Testis (tissue), 3 donors: ENCODE data around the gene HOXC9. TPM values are rescaled to one million over a fixed set of nuclear protein-coding genes. Genes with fewer than 3 reads are reported as not detected.

Experiments used
- DNase-seq: peaks from one replicate; pipeline ENCODE4 v3.0.0-alpha.2; 2019
- H3K27ac ChIP-seq, 2 donors: fragments of 200-600 bp; sonication (generic); one replicate each; pipeline ENCODE4 v1.5.1; 2019
- H3K27me3 ChIP-seq: fragments of 200-600 bp; sonication (generic); one replicate; pipeline ENCODE4 v1.5.1; 2019
- H3K36me3 ChIP-seq: fragments of 200-600 bp; sonication (generic); one replicate; pipeline ENCODE4 v1.5.1; 2017; ENCODE audit warnings: low read depth; ENCODE audit errors: missing control alignments
- H3K4me1 ChIP-seq: fragments of 200-600 bp; sonication (generic); one replicate; pipeline ENCODE4 v1.5.1; 2019
- H3K4me3 ChIP-seq, 2 donors: fragments of 200-600 bp; sonication (generic); one replicate each; pipeline ENCODE4 v1.5.1; 2017 to 2019
- H3K9me3 ChIP-seq: fragments of 200-600 bp; sonication (generic); one replicate; pipeline ENCODE4 v1.5.1; 2017
- CTCF ChIP-seq, 3 experiments: fragments of 450-650 bp in 2 of 3; fragments of 200-600 bp in 1 of 3; sonication (generic) in 1 of 3; IDR thresholded peaks; one replicate each; pipeline ENCODE4 v1.5.1; 2016 to 2019; ENCODE audit warnings: antibody characterized with exemption in 3 of 3, mild to moderate bottlenecking in 2 of 3, moderate library complexity in 1 of 3
- POLR2A ChIP-seq: fragments of 450-650 bp; IDR thresholded peaks from one replicate; pipeline ENCODE4 v1.6.1; 2017; ENCODE audit warnings: antibody characterized with exemption, mild to moderate bottlenecking, moderate library complexity
- WGBS, 2 donors: methylation state at CpG; one replicate each; pipeline ENCODE4 v1.1.5; 2018; 5-methylcytosine and 5-hydroxymethylcytosine counted together
- intact Hi-C: fragments of 100-400 bp; cut with DNase I; formaldehyde crosslinking; loops from one replicate; pipeline ENCODE4 v1.15.1; 2023; ENCODE audit warnings: low total_unique reads
- polyA plus RNA-seq: library from polyadenylated mRNA; stranded (reverse); fragments of 350-450 nt; fragmentation: Illumina TruSeq; extraction: RNeasy Lipid Tissue Mini Kit (QIAGEN cat#74804); gene quantifications from one replicate; pipeline ENCODE4 v1.2.3, GENCODE V29; 2014; ENCODE audit warnings: low read depth, low replicate concordance; ENCODE audit not compliant: insufficient read depth
- total RNA-seq, 2 donors: library from RNA; depleted of rRNA; stranded (reverse); fragments of >200 nt; gene quantifications; one replicate each; pipeline ENCODE4 v1.2.3, GENCODE V29; 2016

The HOXC9 gene
- total and polyA plus RNA-seq, 3 donors from 2014 or later = 2.4 to 7.8 (median 6.6) TPM

GRCh38 chr12:53996240-53997203 lies 3.4 kb upstream of the HOXC9 start:
- peak overlapping the region in 1 of 2 donors; percentile 38 for H3K4me3 ChIP-seq
- H3K27ac ChIP-seq = peak overlapping the region in 1 of 2 donors; percentile 39
- intact Hi-C loops = no loop called here
- H3K36me3 ChIP-seq = no peaks in the 10 kb centered on the region
- H3K27me3 ChIP-seq = peaks cover 3% of the 10 kb centered on the region
- WGBS, 2 donors = 50 to 56% methylated on average over 29 of the region's 29 CpGs
- TF ChIP-seq CTCF (IDR thresholded peaks at IDR 0.05) (no peak), POLR2A (no peak)
- no peaks in the 10 kb centered on the region for H3K9me3 ChIP-seq
- peaks cover 38% of the 10 kb centered on the region for H3K4me1 ChIP-seq
- DNase-seq = no peak

- peaks cover 40% of the 10 kb centered on the region for H3K4me1 ChIP-seq
- 31 to 41% methylated on average over 33 to 35 of the region's 35 CpGs for whole genome bisulfite sequencing, 2 donors
These were observed 2.5 kb upstream of the HOXC9 start for GRCh38 chr12:53997204-53998109.

GRCh38 chr12:53998110-53998899 lies 1.7 kb upstream of the HOXC9 start:
- no peak for DNase-seq
- Histone ChIP-seq H3K27ac (no peak overlapping the region), H3K27me3 (peaks cover 3% of the 10 kb centered on the region), H3K36me3 (no peaks in the 10 kb centered on the region), H3K4me3 (no peak overlapping the region), H3K4me1 (peaks cover 40% of the 10 kb centered on the region), H3K9me3 (no peaks in the 10 kb centered on the region)
- TF ChIP-seq CTCF (IDR thresholded peaks at IDR 0.05) (no peak), POLR2A (no peak)
- 32 to 34% methylated on average over 8 to 11 of the region's 11 CpGs for WGBS, 2 donors
- intact Hi-C loops = no loop called here

More at GRCh38 chr12:53997204-53998109, 2.5 kb upstream of the HOXC9 start:
- H3K27ac ChIP-seq = no peak overlapping the region
- intact Hi-C loops = no loop called here
- DNase-seq = no peak
- H3K4me3 ChIP-seq = no peak overlapping the region
- no peaks in the 10 kb centered on the region for H3K9me3 ChIP-seq
- H3K36me3 ChIP-seq = no peaks in the 10 kb centered on the region
- TF ChIP-seq CTCF (IDR thresholded peaks at IDR 0.05) (no peak), POLR2A (no peak)
- H3K27me3 ChIP-seq = peaks cover 3% of the 10 kb centered on the region

DNA sequence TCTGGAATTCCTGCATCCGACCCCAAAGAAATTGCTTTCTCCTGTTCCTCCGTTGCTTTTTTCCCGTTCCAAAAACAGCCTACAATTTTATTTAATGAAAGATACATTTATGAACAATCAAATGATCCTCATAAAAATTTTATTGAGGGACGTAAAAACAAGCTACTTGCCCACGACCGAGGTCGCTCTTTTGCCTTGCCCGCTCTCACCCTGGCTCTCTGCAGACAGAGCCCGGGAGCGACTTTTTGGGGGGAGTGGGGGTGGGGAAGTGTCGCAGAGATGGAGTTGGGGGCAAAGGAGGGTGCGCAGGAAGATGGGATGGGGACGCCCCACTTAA lies 1.1 kb upstream of the HOXC9 start:
- intact Hi-C loops = no loop called here
- Histone ChIP-seq H3K4me1 (peaks cover 40% of the 10 kb centered on the region), H3K36me3 (no peaks in the 10 kb centered on the region), H3K9me3 (no peaks in the 10 kb centered on the region), H3K27me3 (peaks cover 3% of the 10 kb centered on the region), H3K4me3 (no peak overlapping the region), H3K27ac (no peak overlapping the region)
- DNase-seq = no peak
- TF ChIP-seq POLR2A (no peak), CTCF (IDR thresholded peaks at IDR 0.05) (no peak)
- 16 to 18% methylated on average over 13 of the region's 13 CpGs for WGBS, 2 donors
